Neural crest cell (in vitro differentiated cells): ENCODE results near the gene MOB1B. TPM values are rescaled to one million over a fixed set of nuclear protein-coding genes. Genes with fewer than 3 reads are reported as not detected.

Experiments used
- DNase-seq: peaks from one replicate; pipeline ENCODE4 v3.0.0; 2021; ENCODE audit warnings: low read depth, mixed read lengths, low spot score
- H3K27ac Mint-ChIP-seq: one replicate; pipeline ENCODE4 v1.8.0; 2021; ENCODE audit warnings: mild to moderate bottlenecking, mixed read lengths; ENCODE audit not compliant: unreplicated experiment
- H3K27me3 Mint-ChIP-seq: 2 replicates; pipeline ENCODE4 v1.8.0; 2021; ENCODE audit warnings: low read depth, mild to moderate bottlenecking, mixed read lengths
- H3K36me3 Mint-ChIP-seq: 2 replicates; pipeline ENCODE4 v1.8.0; 2021; ENCODE audit warnings: low read depth, mild to moderate bottlenecking, mixed read lengths
- H3K4me1 Mint-ChIP-seq: 2 replicates; pipeline ENCODE4 v1.8.0; 2021; ENCODE audit warnings: mixed read lengths
- H3K4me3 Mint-ChIP-seq: one replicate; pipeline ENCODE4 v1.8.0; 2021; ENCODE audit warnings: mild to moderate bottlenecking, mixed read lengths
- H3K9me3 Mint-ChIP-seq: 2 replicates; pipeline ENCODE4 v1.8.0; 2021; ENCODE audit warnings: mixed read lengths
- total RNA-seq: library from RNA; stranded (reverse); gene quantifications from 2 replicates; pipeline ENCODE4 v1.2.1, GENCODE V29; 2021
- TF ChIP-seq, protein P1 (sequence below): fragments of 200-600 bp; sonication (generic); conservative IDR thresholded peaks from 2 replicates; pipeline ENCODE4 v1.5.0; 2021; ENCODE audit warnings: antibody characterized with exemption, mild to moderate bottlenecking

MOB1B gene
- total RNA-seq, 1 donor from 2014 or later, result 37.2 TPM

DNA sequence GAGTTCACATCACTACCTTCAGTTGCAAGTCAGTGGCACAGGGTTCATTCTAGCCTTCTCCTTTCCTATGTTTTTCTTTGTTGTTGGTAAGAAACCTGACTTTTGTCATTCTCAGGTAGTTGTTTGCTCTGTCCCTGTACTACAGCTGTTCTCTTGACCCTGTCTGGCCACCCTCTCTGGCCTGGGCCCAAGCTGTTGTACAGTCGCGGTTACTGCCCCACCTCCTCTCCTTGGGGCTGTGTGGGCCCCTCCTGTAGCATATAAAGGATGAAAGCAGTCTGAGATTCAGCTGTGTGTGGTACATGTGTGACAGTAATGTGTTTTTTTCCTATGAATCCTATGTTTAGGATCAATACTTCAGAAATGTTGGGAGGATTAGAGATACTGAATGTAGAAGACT is 12.5 kb downstream of the MOB1B start:
- Mint-ChIP-seq H3K4me1 (peaks cover 12% of the 10 kb centered on the region), H3K27ac (no peak overlapping the region), H3K9me3 (no peaks in the 10 kb centered on the region), H3K4me3 (no peak overlapping the region), H3K36me3 (peaks cover 26% of the 10 kb centered on the region), H3K27me3 (no peaks in the 10 kb centered on the region)
- TF ChIP-seq, protein P1, sequence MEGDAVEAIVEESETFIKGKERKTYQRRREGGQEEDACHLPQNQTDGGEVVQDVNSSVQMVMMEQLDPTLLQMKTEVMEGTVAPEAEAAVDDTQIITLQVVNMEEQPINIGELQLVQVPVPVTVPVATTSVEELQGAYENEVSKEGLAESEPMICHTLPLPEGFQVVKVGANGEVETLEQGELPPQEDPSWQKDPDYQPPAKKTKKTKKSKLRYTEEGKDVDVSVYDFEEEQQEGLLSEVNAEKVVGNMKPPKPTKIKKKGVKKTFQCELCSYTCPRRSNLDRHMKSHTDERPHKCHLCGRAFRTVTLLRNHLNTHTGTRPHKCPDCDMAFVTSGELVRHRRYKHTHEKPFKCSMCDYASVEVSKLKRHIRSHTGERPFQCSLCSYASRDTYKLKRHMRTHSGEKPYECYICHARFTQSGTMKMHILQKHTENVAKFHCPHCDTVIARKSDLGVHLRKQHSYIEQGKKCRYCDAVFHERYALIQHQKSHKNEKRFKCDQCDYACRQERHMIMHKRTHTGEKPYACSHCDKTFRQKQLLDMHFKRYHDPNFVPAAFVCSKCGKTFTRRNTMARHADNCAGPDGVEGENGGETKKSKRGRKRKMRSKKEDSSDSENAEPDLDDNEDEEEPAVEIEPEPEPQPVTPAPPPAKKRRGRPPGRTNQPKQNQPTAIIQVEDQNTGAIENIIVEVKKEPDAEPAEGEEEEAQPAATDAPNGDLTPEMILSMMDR, result no peak
- no peak for DNase-seq

DNA sequence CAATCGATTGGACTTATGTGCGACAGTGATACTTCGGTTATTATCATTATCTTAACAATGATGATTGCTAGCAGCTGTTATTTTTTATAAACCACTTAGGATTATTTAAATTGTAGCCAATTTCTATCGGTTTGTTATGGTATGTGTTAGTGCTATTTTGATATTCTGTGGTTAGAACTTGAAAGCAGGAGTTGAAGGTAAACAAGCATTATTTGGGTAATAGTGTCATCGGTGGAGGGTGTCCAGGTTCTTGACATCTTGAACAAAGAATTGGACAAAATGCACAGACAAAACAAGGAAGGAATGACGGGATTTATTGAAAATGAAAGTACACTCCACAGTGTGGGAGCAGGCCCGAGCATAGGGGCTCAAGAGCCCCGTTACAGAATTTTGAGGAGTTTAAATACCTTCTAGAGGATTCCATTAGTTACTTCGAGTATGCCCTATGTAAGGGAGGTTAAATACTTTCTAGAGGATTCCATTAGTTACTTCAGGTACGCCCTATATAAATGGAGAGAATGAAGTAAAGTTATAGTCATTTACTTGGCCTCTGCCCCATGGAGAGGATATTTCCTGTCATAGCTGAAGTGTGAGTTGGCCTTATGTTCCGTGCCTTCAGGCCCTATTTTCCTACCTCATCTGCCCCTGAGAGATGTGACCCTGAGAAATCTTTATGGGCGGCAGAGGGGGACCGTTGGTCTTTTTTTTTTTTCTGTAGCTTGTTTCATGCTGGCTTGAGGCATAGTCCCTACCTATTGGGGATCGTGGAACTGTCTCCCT is 13.1 kb downstream of the MOB1B start:
- peaks cover 2% of the 10 kb centered on the region for H3K9me3 Mint-ChIP-seq

DNA sequence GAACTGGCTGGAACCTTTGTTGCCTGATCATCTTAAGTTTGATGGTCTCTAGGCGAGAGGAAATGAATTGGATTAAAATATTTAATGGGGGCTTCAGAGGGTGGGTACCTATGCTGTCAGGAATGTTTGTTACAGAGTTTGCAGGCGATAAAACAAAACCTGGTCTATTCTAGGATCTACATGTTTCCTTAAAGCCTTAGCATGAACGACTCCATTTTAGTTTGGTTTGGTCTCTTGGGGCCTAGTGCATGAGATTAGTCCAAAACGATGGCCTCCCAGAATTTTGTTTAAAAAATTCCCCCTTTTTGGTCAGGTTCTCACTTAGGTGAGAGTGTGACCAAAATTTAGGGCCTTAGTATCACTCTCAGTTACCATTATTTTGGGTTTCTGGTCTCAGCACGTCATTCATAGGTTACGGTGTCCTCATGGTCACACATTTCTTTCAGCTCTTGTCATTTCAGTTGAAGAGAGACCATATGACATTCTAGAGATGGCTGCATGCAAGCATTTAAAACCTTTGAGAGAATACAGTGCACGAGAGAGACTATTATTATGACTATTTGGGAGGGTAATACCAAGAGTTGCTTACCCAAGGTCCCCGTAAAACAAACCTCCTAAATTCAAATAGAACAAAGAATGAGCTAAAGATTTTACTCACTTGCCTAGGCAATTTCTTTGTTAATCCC is 13.8 kb downstream of the MOB1B start:
- Mint-ChIP-seq H3K4me3 (no peak overlapping the region), H3K36me3 (peaks cover 35% of the 10 kb centered on the region), H3K4me1 (peaks cover 12% of the 10 kb centered on the region), H3K27me3 (no peaks in the 10 kb centered on the region), H3K27ac (no peak overlapping the region), H3K9me3 (peaks cover 2% of the 10 kb centered on the region)
- DNase-seq, result no peak
- TF ChIP-seq, protein P1, result no peak

More for the DNA sequence above, 13.1 kb downstream of the MOB1B start:
- Mint-ChIP-seq H3K4me1 (peaks cover 12% of the 10 kb centered on the region), H3K27me3 (no peaks in the 10 kb centered on the region), H3K36me3 (peaks cover 28% of the 10 kb centered on the region), H3K4me3 (no peak overlapping the region), H3K27ac (no peak overlapping the region)
- DNase-seq, result no peak
- TF ChIP-seq, protein P1, result no peak

DNA sequence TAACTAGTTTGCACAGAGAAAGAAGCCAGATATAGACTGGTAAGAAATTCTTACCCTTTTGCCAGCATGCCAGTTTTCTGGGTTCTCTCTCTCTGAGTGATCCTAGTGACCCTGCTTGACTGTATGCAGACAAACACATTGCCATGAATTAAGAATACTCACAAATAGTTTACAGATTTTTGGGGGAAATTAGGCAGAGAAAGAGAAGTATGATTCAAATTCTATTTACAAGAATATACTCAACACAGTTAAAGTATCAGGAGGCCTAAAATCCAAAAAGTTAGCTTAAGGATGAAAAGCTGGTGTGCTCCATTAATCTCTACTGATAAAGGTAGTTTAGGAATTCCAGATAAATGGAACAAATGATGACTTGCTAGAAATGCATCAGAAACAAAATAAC is 18.4 kb downstream of the MOB1B start:
- TF ChIP-seq, protein P1, result no peak
- Mint-ChIP-seq H3K4me3 (no peak overlapping the region), H3K27ac (no peak overlapping the region), H3K36me3 (peaks cover 38% of the 10 kb centered on the region), H3K9me3 (peaks cover 2% of the 10 kb centered on the region), H3K27me3 (no peaks in the 10 kb centered on the region), H3K4me1 (peaks cover 28% of the 10 kb centered on the region)
- DNase-seq, result no peak

DNA sequence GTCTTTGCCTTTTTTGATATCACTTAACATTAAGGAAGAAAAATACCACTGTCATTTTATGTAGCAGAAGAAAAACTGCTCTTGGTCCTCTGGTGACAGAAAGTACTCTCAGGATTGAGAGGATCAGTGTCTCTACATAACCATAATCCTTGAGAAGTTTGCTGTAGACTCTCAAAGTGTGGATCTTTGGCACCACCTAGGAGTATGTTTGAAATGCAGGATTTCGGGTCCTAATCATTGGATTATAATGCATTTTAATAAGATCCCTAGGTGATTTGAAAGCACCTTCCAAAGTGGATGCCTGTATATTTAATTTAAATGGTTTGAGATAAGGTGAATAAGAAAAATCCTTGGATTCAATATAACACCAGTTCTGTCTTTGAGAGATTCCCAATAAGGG is 23.2 kb downstream of the MOB1B start:
- H3K36me3 Mint-ChIP-seq, result peaks cover 26% of the 10 kb centered on the region
- TF ChIP-seq, protein P1, result no peak
- DNase-seq, result no peak
- H3K27me3 Mint-ChIP-seq, result no peaks in the 10 kb centered on the region
- H3K4me1 Mint-ChIP-seq, result peaks cover 46% of the 10 kb centered on the region
- H3K4me3 Mint-ChIP-seq, result no peak overlapping the region
- no peaks in the 10 kb centered on the region for H3K9me3 Mint-ChIP-seq
- no peak overlapping the region for H3K27ac Mint-ChIP-seq
